ENCODE data around the gene DSTN.

The DSTN gene

GRCh38 chr20:17605131-17605660 is 35.3 kb downstream of the DSTN start:
- no peak for DNase-seq
- TF ChIP-seq GATA1 (IDR thresholded peaks at IDR 0.05; ENCODE audit: low read depth, low read length) = no peak
- TF ChIP-seq POLR2A (IDR thresholded peaks at IDR 0.05; ENCODE audit: low read length) = no peak

- TF ChIP-seq POLR2A (IDR thresholded peaks at IDR 0.05; ENCODE audit: low read length) (no peak), GATA1 (IDR thresholded peaks at IDR 0.05; ENCODE audit: low read depth, low read length) (no peak)
- no peak for DNase-seq
Observed at GRCh38 chr20:17606001-17606400, 36.1 kb downstream of the DSTN start.

DNA sequence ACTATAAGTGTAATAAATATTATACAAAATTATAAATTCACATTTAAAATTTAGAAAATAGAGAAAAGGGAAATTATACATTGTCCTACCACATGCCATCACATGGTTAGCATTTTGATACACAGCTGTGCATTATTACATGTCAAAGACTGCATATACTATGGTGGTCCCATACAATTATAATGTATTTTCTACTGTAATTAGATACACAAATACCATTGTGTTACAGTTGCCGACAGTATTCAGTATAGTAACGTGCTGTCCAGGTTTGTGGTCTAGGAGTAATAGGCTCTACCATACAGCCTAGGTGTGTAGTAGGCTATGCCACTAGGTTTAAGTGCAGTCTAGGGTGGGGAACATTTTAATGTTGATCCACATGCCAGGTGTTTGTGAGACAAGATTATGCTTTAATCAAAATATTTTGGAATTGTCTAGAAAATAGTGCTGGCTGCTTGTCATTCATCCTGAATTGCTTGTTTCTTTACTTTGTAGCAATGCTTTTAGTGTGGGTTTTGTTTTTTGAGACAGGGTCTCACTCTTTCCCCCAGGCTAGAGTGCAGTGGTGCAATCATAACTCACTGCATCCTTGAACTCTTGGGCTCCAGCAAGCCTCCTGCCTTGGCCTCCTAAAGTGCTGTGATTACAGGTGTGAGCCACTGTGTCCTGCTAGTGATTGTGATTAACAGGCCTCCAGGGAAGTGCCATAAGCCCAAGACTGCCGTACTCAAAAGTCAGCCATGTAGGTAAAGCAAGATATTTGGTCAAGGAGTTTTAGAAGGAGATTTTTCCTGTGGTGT is 39.0 kb downstream of the DSTN start:
- TF ChIP-seq POLR2A (IDR thresholded peaks at IDR 0.05; ENCODE audit: low read length) (no peak), GATA1 (IDR thresholded peaks at IDR 0.05; ENCODE audit: low read depth, low read length) (no peak)
- DNase-seq = no peak

- no peak for DNase-seq
- no peak for TF ChIP-seq POLR2A (IDR thresholded peaks at IDR 0.05; ENCODE audit: low read length)
- no peak for TF ChIP-seq GATA1 (IDR thresholded peaks at IDR 0.05; ENCODE audit: low read depth, low read length)
Observed at GRCh38 chr20:17609811-17610377, 40.0 kb downstream of the DSTN start.

- TF ChIP-seq GATA1 (IDR thresholded peaks at IDR 0.05; ENCODE audit: low read depth, low read length) = no peak
- no peak for TF ChIP-seq POLR2A (IDR thresholded peaks at IDR 0.05; ENCODE audit: low read length)
- DNase-seq = no peak
Observed at GRCh38 chr20:17610566-17611289, 40.9 kb downstream of the DSTN start.

GRCh38 chr20:17611290-17611539 is 41.3 kb downstream of the DSTN start:
- DNase-seq = no peak
- TF ChIP-seq GATA1 (IDR thresholded peaks at IDR 0.05; ENCODE audit: low read depth, low read length) (no peak), POLR2A (IDR thresholded peaks at IDR 0.05; ENCODE audit: low read length) (no peak)

GRCh38 chr20:17611540-17612286 is 41.8 kb downstream of the DSTN start:
- no peak for DNase-seq
- TF ChIP-seq GATA1 (IDR thresholded peaks at IDR 0.05; ENCODE audit: low read depth, low read length) = no peak
- no peak for TF ChIP-seq POLR2A (IDR thresholded peaks at IDR 0.05; ENCODE audit: low read length)

- no peak for DNase-seq
Observed at GRCh38 chr20:17612287-17612991, 42.6 kb downstream of the DSTN start.

DNA sequence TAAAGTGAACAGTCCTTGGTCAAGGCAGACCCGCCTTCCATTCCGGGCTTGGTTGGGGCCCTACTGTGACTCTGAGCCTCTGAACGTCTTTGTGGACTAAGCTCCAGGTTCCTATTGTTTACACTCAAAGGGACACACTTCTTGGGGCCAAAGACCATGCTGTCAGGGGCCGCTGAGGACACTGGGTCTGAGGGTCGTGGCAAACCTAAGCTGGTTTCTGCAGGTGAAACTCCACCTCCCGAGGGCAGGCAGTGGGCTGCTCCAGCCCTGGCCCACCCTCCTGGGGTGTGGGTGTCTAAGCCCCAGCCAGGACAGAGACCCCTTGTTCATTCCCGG is 43.1 kb downstream of the DSTN start:
- TF ChIP-seq POLR2A (IDR thresholded peaks at IDR 0.05; ENCODE audit: low read length) (no peak), GATA1 (IDR thresholded peaks at IDR 0.05; ENCODE audit: low read depth, low read length) (no peak)
- no peak for DNase-seq

More at GRCh38 chr20:17612287-17612991, 42.6 kb downstream of the DSTN start:
- no peak for TF ChIP-seq POLR2A (IDR thresholded peaks at IDR 0.05; ENCODE audit: low read length)
- TF ChIP-seq GATA1 (IDR thresholded peaks at IDR 0.05; ENCODE audit: low read depth, low read length) = no peak

GRCh38 chr20:17613328-17614175 is 43.7 kb downstream of the DSTN start:
- TF ChIP-seq POLR2A (IDR thresholded peaks at IDR 0.05; ENCODE audit: low read length) = no peak
- TF ChIP-seq GATA1 (IDR thresholded peaks at IDR 0.05; ENCODE audit: low read depth, low read length) = no peak
- no peak for DNase-seq

DNA sequence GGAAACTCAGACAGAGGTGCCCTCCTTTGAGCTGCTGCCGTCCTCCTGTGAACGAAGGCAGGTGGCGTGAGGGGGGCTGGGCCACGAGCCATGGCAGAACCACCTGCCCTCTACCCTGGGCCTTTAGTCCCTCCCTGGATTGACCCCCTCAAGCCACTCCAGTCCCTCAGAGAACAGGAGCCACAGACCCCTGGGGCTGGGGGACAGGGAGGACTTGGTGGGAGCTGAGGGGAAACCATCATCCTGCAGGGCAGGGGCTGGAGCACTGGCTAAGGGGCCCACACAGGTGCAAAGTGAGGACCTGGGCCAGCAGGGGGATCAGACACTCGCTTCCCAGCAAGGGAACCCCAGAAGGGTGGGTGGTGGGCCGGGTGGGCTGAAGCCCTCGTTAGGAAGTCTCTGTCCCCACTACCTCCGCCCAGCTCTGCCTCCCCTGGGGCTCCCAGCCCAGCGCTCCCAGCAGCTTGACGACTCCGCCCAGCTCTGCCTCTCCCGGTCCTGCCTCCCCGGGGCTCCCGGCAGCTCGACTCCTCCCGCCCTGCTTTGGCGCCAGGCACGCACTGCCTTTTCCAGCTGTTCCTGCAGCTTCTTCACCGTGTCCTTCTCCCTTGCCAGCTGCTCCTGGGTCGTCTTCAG is 44.4 kb downstream of the DSTN start:
- DNase-seq = no peak
- TF ChIP-seq POLR2A (IDR thresholded peaks at IDR 0.05; ENCODE audit: low read length) (no peak), GATA1 (IDR thresholded peaks at IDR 0.05; ENCODE audit: low read depth, low read length) (no peak)

Data from erythroblast (primary cell).